Activated T-helper 1 cell treated with Interleukin-2 at 50 U/mL for 16 hours (primary cell): ENCODE data around the gene RNF217.
"Not testable (repeated sequence)": the region's sequence is repeated elsewhere in the genome, so short reads cannot be mapped to it uniquely, and the experiment has no call there.

ENCODE experiments used
- DNase-seq: peaks from one replicate; pipeline ENCODE4 v3.0.0-alpha.2; 2020; ENCODE audit warnings: low read depth

The RNF217 gene

DNA sequence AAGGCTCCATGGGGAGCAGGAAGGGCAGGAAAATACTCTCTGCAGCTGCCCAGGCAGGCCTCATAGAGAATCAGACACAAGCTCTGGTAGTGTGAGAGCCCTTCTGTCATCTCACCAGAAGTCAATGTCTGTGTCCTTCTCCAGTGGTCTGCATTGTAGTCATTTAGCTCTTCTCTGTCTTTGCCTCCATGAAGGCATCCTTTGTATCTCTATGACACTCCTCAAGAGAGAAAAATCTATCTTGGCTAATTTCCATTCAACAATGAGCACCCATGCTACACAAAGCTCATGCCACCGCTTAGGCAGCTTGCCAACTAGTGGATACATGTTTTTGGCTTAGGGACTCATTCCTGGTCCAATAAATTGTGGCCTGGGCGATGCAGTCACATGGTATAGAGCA is 92.1 kb downstream of the RNF217 start:
- DNase-seq = no peak

DNA sequence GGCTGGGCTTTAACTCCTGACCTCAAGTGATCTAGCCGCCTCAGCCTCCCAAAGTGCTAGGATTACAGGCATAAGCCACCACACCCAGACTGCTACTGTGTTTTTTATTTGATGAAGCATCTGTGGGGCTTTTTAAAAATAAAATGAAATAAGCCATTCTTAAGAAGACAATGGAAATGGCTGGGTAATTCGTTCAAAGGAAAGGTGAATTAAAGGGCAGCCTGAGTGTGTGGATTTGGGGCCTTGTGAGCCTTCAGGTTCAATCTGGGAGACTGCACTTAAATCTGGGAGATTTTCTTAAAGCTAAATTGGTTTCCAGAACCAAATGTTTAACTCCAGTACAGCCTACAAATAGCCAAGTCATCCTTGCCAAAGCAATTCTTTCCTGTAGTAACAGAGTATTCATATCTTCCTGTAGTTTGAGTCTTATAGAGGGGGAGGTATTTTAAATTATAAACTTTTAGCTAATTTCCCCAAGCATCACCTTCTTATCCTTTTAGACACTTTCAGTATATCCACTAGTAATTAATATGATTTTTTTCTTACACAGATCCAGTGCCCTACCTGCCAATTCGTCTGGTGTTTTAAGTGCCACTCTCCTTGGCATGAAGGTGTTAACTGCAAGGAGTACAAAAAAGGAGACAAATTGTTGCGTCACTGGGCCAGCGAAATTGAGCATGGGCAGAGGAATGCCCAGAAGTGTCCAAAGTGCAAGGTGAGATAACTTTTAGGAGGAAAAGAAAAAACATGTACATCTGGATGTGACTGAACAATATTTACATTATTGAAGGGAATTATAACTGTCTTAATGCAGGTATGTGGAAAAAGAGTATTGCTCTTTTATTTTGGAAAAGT is 95.4 kb downstream of the RNF217 start:
- DNase-seq = no peak

DNA sequence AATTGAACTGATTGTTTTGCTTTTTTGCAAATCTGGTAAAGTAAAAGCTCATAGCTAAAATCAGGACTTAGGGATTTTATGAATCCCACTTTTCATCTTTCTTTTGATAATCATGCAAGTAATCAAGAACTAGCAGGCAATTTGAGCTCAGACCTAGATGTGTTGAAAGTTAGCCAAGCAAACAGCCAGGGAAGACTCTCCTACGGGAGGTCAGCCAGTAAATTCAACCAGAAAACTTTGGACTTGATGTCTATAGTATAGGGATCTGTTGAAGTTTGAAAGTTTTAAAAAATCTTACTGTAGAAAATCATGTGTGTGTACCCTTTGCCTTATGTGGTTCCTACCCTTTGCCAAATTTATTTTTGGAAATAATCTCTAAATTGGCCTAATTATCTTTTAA is 96.3 kb downstream of the RNF217 start:
- DNase-seq = no peak

DNA sequence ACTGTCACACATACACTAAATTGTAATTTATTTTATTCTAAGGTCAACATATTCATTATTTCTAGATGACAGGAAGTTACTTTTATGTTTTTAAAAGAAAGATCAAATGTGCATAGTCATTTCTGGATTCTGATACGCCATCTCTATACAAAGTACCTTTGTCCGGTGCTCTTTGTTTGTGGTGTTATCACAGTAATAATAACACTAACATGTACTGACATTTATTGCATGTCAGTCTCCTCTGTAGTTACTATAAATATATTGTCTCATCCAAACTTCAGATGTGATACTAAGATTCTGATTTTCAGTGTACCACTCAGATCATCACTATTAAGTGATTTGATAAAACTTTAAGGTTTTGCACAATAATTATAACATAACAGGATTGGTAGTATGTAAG is 101.1 kb downstream of the RNF217 start:
- no peak for DNase-seq

DNA sequence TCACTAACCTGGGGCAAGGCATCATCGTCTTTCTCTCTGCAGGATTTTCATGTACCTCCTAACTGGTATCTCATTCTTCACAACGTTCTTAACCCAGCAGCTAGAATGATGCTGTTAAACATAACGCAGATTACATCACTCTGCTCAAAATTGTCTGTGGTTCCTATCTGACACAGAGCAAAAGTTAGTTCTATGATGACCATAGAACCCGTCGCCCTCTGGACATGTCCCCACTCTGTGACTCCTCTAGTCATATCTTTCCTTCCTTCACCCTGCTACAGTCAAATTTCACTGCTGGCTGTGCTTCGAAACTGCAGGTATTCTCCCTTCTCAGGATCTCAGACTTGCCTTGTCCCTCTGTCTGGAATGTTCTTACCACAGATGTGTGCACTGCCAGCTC is 103.9 kb downstream of the RNF217 start:
- DNase-seq = no peak

DNA sequence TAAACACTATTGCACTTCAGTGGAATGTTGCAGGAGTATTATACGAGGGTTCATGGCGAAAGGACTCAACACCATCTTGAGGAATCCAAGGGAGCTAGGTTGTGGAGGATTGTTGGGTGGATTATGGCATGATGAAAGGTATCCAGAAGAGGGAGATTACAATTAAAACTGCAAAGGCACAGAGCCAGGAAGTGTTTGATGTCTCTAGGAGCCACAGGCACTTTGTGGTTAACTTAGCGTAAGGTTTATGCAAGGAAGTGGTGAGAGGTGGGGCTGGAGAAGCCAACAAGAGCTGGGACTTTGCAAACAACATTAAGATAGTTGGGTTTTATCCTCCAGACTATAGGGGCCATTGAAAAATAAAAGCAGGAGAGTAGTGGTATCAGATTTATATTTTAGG is 104.7 kb downstream of the RNF217 start:
- DNase-seq = no peak

DNA sequence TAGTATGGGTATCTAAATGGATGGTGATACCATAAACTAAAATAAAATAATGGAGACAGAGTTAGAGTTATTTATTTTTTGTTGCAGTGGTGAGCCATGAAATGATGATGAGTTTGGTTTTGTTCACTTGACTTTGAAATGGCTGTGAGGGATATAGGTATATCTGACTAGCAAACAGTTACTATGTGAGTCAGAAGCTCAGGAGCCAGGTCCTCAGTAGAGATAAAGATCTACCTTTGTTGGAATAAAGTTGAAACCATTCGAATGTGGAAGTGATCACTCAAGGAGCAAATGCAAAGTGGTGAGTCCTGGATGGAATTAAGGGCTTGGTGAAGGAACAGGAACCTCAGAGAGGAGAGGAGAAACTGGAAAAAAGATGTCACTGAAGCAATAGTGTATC is 105.3 kb downstream of the RNF217 start:
- DNase-seq = no peak

DNA sequence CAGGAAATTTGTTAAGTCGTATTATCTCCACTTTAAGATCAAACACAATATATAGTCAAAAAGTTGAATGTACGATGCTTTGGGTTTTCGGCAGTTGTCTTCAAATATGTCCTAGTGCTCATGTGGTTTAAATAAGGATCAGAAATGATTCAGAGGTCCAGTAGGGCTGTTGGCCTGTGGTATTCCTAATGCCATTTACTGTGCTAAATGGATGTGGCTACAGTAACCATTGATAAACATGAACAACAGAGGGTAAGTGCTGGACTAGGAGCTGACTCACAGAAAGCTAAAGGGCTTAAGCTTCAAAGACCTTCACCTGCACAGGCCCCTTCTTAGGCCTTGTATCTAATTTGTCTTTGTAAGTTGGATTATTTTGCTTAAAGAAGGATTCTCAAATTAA is 110.8 kb downstream of the RNF217 start:
- DNase-seq = no peak

DNA sequence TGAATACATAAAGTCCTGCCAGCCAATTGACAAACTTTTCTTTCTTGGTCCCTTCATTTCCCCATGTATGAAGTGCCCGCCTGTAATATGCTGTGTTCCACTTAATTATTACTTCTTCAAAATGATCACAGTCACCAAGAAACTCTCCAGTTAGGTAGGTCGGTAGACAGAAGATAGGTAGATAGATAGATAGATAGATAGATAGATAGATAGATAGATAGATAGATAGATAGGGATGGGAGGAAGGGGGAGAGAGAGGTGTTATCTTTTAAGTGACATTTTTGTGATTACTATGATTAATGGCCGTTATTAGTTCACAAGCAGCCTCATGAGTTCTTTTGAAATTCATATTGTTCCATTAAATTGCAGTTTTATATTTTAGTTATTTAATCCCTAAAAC is 111.9 kb downstream of the RNF217 start:
- DNase-seq = no peak

DNA sequence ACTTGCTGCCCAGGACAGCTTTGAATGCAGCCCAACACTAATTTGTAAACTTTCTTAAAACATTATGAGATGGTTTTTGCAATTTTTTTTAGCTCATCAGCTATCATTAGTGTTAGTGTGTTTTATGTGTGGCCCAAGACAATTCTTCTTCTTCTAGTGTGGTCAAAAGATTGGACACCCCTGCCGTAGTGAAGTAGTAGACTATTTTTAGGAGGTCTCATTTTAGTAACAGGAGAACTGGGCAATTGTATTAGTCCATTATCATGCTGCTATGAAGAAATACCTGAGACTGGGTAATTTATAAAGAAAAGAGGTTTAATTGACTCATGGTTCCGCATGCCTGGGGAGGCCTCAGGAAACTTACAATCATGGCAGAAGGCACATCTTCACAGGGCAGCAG is 112.8 kb downstream of the RNF217 start:
- DNase-seq = not testable (repeated sequence)

DNA sequence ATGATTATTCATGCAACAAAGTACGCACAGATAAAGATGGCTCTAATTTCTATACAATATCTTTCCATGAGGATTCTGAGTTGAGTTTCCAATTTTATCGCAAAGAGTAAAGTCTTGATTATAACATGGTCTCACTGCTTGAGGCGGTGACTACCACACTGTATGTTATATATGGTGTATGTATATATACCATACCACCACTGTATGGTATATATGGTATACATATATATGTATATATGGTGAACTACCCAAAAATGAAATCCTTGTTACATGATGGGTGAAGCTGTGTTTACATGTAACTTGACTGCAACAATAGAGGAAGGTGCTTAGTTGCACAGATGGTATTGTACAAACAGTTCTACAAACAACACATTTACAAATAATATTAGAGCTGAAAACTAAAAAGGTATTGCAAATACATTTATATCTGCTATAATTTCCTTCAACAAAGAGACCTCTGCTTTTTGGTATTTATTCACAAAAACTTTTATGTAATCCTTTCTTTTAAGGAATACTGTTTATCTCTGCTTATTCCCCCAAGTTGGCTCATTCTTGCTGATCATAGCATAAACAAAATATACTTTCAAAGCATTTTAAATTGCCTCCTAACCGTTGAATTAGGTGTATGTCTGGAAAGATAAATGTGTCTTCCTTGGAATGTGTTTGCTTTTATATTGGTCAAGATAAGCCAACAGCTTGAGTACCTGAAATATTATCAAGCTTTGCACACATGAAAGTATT is 113.7 kb downstream of the RNF217 start:
- no peak for DNase-seq

DNA sequence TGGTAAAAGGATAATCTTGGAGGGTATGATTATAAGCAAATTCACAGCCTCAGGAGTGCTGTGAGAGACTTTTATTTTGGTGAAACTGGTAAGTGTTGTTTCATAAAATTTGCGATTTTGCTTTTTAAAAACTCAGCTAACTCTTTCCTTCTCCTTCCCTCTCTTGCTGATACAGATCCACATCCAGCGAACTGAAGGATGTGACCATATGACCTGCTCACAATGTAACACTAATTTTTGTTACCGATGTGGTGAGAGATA is 114.2 kb downstream of the RNF217 start:
- DNase-seq = no peak

DNA sequence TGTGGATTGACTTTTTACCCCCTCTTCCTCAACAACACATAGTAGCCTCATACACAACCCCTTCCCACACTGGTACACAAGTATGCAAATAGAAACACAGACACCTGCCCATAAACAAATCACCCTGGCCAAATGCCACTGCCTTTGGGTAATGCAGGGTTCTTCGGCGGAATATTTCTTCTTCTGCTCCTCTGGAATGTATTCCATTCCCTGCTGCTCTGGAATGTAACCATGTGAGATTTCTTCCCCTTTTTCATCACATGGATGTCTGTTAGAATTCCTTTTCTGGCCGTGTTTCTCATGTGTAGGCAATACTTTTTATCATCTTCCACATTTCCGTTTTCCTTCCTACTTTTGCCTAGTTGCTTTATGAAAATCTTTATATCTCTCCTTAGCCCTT is 115.2 kb downstream of the RNF217 start:
- no peak for DNase-seq

DNA sequence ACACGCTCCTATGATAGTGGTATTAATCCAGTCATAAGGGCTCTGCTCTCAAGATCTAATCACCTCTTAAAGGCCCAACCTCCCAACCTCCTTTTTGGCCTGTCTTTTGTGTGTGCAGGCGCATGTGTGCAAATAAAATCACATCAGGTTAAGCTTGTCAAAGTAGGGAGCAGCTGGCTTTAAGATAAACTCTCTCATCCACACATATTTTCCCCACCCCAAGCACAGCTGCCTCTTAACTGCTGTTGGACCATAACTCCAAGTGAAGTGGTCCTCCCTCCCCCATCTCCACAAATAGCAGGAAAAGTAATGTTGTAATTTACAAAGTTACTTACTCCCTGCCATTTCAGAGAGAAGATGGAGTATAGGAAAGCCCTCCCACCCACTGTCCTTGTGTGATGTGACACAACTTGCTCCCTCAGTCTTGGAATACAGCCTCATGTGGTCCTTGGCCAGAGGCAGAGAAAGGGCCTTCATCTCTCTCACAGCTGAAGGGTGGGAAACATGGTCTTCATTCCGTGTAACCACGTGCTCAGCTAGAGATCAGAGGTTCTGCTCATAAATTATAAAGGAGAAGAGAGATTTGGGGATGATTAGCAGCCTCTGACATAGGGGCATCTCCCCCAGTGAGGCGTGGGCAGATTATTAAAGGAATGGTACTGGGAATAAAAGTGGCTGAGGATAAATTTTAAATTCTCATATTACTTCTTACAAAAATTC is 116.5 kb downstream of the RNF217 start:
- DNase-seq = no peak

DNA sequence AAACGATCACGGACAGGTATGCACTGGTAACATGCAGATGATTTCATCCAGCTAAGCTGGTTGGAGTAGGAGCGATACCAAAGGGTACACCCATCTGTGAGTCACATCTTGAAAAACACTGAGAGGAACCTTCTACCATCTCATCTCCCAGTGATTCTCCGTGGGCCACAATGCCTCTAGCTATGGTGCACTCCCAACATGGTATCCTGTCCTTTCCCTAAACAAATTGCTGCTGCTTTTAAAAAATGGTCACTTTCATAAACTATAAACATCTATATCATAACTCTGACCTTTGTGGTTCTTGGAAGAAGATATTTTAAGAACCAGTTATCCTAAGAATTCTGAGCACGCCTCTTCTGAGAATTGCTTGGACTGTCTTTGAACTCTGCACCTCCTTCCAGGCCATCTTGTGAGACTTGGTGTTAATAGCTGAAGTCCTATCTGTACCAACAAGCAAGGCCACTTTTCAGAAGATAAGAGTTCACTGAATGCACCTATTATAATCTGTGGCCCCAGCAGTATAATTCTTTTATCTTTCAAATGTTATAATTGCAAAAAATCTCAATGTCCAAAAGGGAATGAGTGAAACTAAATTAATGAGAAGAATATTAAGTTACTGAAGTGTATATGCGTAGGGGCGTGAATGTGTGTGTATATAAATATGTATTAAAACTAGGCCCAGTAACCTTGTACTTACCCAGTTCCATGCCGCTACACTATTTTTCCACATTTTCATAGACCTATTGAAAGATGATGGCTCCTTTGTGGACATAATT is 120.9 kb downstream of the RNF217 start:
- DNase-seq = no peak

DNA sequence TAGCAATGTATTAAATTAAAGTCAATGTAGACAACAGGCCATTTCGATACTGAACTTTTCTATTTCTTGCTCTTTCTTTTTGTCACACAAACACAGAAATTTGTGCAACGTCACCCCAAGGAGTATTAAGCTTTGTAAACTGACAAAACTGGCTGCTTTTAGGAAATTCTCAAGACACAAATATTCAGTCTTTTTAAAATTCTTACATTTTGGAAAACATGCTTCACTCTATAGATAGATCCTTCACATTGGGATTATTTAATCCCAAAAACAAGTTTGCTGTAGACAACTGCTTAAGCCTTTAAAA is 121.4 kb downstream of the RNF217 start:
- DNase-seq = no peak

DNA sequence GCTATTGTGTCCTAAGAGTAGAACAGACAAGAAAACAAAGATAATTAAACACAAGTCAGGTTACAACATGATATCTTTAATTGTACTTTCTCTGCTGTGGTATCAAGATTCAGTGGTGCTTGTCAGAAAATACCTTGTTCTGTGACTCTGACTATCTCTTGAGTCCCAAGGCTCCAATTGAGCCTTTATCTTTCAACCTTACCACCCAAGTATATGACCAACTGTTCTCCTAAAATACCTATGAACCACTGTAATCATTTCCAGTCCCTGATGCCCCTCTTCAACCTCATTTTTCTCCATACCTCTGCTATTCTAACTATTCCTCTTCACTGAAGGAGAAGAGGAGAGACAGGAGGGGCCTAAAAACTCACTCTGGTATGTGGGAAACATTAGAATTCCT is 124.5 kb downstream of the RNF217 start:
- no peak for DNase-seq

DNA sequence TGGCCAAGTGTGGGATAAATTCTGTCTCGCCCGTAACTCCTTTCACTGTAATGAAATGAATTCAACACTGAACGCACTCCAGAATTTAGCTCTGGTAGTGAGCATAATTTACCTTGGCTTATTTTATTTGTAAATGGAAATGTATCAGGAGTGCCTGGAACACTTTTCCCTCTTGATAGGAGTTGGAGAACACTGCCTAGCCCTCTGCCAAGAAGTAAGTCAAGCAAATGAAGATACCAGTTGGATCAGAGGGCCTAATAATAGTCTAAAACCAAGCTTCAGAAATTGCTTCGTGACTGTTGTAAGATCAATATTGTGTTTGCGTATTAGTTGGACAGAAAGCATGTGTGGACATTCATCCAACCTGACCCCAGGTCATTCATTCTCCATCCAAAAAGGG is 126.7 kb downstream of the RNF217 start:
- DNase-seq = no peak

DNA sequence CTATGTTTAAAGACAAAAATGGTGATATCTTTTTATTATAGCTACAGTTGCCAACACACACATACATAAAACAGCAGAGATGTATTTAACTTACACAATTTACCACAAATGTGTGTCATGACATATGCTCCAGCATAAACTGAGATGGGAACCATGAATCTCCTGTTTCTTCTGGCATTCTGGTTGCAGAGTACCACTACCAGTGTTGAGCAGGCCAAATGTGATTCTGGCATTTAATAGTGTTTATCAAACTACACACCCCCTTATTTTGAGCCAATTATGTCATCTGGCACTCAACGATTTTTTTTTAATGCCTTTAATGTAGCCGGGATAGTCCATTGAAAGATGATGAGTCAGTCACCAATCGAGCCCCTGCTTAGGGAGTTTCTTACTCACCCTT is 132.3 kb downstream of the RNF217 start:
- no peak for DNase-seq

DNA sequence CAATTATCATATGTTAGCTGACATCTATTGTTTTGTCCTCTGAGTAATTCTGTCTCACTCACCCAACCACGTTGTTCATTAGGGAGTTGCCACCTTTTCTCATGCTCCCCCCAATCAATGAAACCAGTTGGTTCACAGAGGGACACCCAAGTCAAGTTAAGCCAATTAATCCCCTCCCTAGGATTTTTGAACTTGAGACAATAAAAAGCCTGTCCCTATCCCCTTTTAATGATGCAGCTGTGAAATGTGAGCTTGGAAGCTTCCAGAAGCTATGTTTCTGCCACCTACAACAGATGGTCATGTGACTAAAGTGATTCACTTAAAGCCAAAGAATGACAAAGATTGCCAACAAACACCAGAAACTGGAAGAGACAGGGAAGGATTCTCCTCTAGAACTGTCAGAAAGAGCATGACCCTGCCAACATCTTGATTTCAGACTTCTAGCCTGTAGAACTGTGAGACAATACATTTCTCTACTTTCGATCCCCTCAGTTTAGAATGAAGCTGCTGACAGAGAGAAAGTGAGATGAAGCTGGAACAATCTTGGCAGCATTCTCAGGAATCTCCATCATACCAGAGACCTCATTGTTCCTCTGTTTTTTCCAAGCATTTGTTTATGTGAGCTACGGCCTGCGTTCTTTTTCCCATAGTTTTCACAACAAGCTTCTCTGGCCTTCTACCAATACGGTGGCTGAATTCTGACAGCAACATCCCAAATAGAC is 133.5 kb downstream of the RNF217 start:
- no peak for DNase-seq

DNA sequence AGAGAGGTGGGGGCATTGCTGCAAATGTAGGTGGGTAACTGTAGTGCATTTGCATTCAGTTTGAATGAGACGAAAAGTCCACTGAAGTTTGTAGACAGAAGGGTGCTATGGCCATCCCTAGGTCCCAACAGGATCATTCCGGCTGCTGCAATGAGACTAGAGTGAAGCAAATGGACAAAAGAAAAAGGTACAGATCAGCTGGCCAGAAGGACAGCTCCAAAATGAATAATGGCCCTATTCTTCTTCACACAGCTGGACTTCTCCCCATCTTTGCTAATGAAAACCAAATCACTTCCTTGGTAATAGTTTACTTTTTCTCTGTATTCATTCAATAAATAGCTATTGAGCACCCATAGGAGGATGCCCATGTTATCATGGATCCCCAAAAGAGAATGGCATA is 134.9 kb downstream of the RNF217 start:
- no peak for DNase-seq

DNA sequence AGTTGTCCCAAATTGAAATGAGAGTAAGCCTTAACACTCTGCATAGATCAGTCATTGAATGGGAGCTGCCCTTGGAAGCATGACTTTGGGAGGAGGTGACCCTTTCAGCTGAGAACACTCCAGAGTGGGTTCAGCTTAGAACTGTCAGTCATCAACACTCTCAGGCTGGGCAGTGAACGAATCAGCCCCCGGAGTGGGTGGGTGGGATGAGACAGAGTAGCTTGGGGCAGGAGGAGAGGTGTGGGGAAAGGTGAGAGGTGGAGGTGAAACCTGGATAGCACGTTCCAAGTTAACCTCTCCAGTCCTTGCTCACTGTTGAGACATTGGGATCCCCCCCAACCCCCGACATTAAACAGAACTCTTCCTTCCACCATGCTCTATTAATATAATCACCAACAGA is 136.0 kb downstream of the RNF217 start:
- DNase-seq = no peak
